Measurements from ENCODE around the gene ANKDD1B. TPM values are rescaled to one million over a fixed set of nuclear protein-coding genes. Genes with fewer than 3 reads are reported as not detected.

The ANKDD1B gene
- total and polyA plus RNA-seq, 12 donors, result 0.28 to 4.5 (median 0.79) TPM; not detected in 2

GRCh38 chr5:75616971-75617621 is 5.8 kb downstream of the ANKDD1B start:
- no peak for TF ChIP-seq POLR2A (IDR thresholded peaks at IDR 0.05)
- TF ChIP-seq CTCF (IDR thresholded peaks at IDR 0.05), result no peak
- intact Hi-C loops (cut with DNase I), result no loop called here

DNA sequence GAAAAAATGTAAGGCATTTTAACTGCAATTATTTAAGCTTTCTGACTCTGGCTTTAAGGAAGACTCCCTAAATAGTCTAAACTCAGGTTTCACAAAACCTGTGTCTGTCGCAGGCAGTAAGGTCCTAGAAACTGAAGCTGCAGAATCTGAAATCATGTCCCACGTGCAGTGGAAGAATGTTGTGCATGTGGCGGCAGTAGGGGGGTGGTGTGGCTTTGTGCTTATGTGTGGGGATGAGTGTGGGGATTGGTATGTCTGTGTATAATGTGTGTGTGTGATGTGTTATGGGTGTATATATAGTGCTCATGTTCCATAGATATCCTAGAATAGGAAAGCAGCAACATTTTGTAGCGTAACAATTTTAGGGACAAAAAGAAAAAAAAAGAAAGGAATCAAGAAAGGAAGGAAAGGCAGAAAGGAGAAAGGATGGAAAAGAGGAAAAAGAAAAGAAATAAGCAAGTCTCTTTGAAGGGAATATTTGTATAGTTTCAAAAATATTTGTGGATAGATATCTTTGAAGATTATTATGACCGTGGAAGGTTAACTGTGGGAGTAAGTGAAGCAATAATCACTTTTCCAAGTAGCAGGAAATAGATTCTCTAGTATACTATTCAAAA is 6.6 kb downstream of the ANKDD1B start:
- no peak overlapping the region for H3K4me3 ChIP-seq
- no peak for DNase-seq
- no peak overlapping the region for H3K27ac ChIP-seq
- H3K27me3 ChIP-seq, result no peaks in the 10 kb centered on the region
- intact Hi-C loops (cut with DNase I), result no loop called here
- peaks cover 0 to 11% of the 10 kb centered on the region in 2 donors for H3K4me1 ChIP-seq (replicated peaks in 1 of 2)
- WGBS, 4 donors, result 78 to 92% (median 91%) methylated on average over 5 of the region's 5 CpGs
- H3K36me3 ChIP-seq (replicated peaks in 1 of 2), result no peaks in the 10 kb centered on the region
- H3K9me3 ChIP-seq (replicated peaks in 1 of 3), result no peaks in the 10 kb centered on the region
- no peak for TF ChIP-seq POLR2A (IDR thresholded peaks at IDR 0.05)
- no peak for TF ChIP-seq CTCF (IDR thresholded peaks at IDR 0.05)

More at GRCh38 chr5:75616971-75617621, 5.8 kb downstream of the ANKDD1B start:
- Histone ChIP-seq H3K27me3 (no peaks in the 10 kb centered on the region), H3K36me3 (replicated peaks in 1 of 2) (no peaks in the 10 kb centered on the region), H3K4me3 (no peak overlapping the region), H3K4me1 (replicated peaks in 1 of 2) (peaks cover 0 to 11% of the 10 kb centered on the region in 2 donors), H3K27ac (peak overlapping the region in 1 of 5 donors; percentile 6), H3K9me3 (replicated peaks in 1 of 3) (no peaks in the 10 kb centered on the region)
- no peak for DNase-seq
- WGBS, 4 donors, result 72 to 82% (median 81%) methylated on average over 7 of the region's 7 CpGs

- WGBS, 4 donors, result 57 to 72% (median 63%) methylated on average over 4 of the region's 4 CpGs
- Histone ChIP-seq H3K27me3 (no peaks in the 10 kb centered on the region), H3K4me1 (replicated peaks in 1 of 2) (peaks cover 0 to 11% of the 10 kb centered on the region in 2 donors), H3K4me3 (no peak overlapping the region), H3K27ac (peak overlapping the region in 3 of 5 donors; percentile 1 to 10 (median 2)), H3K9me3 (replicated peaks in 1 of 3) (peaks cover 0 to 7% (median 0%) of the 10 kb centered on the region in 3 donors), H3K36me3 (replicated peaks in 1 of 2) (no peaks in the 10 kb centered on the region)
- no peak for TF ChIP-seq CTCF (IDR thresholded peaks at IDR 0.05)
- no peak for TF ChIP-seq POLR2A (IDR thresholded peaks at IDR 0.05)
- DNase-seq, result peak in 1 of 7 donors; percentile 23
- intact Hi-C loops (cut with DNase I), result no loop called here
Observed at GRCh38 chr5:75620184-75620959, 9.1 kb downstream of the ANKDD1B start.

DNA sequence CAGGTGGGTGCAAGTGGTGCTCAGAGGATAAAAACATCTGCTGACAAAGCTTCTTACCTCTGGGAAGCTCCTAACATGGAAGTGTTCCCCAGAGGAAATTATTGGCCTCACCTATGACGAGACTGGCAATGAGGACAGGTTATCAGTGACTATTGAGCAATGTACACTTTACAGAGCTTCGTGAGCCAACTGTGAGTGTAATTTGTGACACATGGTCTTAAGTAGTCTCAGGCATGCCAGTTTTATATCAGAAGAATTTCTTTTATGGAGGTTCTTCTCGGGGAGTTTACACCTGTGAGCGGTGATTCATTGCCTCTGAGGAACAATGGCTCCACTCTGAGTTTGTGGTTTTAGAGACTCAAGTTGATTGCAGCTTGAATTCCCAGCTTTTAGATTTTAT is 11.3 kb downstream of the ANKDD1B start:
- DNase-seq, result no peak
- H3K9me3 ChIP-seq (replicated peaks in 1 of 3), result peaks cover 0 to 7% (median 0%) of the 10 kb centered on the region in 3 donors
- peaks cover 0 to 11% of the 10 kb centered on the region in 2 donors for H3K4me1 ChIP-seq (replicated peaks in 1 of 2)
- no peak overlapping the region for H3K27ac ChIP-seq
- intact Hi-C loops (cut with DNase I), result no loop called here
- no peak overlapping the region for H3K4me3 ChIP-seq
- no peak for TF ChIP-seq POLR2A (IDR thresholded peaks at IDR 0.05)
- no peak for TF ChIP-seq CTCF (IDR thresholded peaks at IDR 0.05)
- WGBS, 4 donors, result 82 to 92% (median 86%) methylated on average over 3 to 4 of the region's 4 CpGs
- H3K36me3 ChIP-seq (replicated peaks in 1 of 2), result no peaks in the 10 kb centered on the region
- H3K27me3 ChIP-seq, result no peaks in the 10 kb centered on the region

Data from adrenal gland (tissue), 12 donors.